CD14-positive monocyte (primary cell): ENCODE measurements around the gene CDK5RAP2. TPM values are rescaled to one million over a fixed set of nuclear protein-coding genes. Genes with fewer than 3 reads are reported as not detected.

ENCODE experiments used
- DNase-seq, 3 donors: peaks; one replicate each; pipeline ENCODE4 v3.0.0-alpha.2; 2011 to 2022
- H2AFZ ChIP-seq: 2 replicates; pipeline ENCODE4 v1.6.0; 2012; ENCODE audit warnings: mild to moderate bottlenecking, low read depth, low read length, inconsistent platforms; ENCODE audit not compliant: insufficient read depth, poor library complexity, severe bottlenecking
- H3K27ac ChIP-seq, 2 donors: 1 replicate in 1 of 2; 2 replicates in 1 of 2; pipeline ENCODE4 v1.5.1; 2012 to 2013; ENCODE audit warnings: low read length in 2 of 2, control low read depth in 1 of 2, inconsistent platforms in 1 of 2, low read depth in 1 of 2, mild to moderate bottlenecking in 1 of 2
- H3K27me3 ChIP-seq, 2 donors: one replicate each; pipeline versions ENCODE4 v1.6.0 to v1.6.1; 2011 to 2013; ENCODE audit warnings: low read length in 2 of 2; ENCODE audit not compliant: control insufficient read depth in 2 of 2, insufficient read depth in 2 of 2
- H3K36me3 ChIP-seq, 2 donors: replicated peaks in 1 of 2; 1 replicate in 1 of 2; 2 replicates in 1 of 2; pipeline versions ENCODE4 v1.5.1 to v1.6.1; 2012 to 2013; ENCODE audit warnings: low read length in 2 of 2, control low read depth in 1 of 2, inconsistent platforms in 1 of 2, mild to moderate bottlenecking in 1 of 2; ENCODE audit not compliant: insufficient read depth in 2 of 2, control insufficient read depth in 1 of 2
- H3K4me1 ChIP-seq, 2 donors: 1 replicate in 1 of 2; 2 replicates in 1 of 2; pipeline versions ENCODE4 v1.5.1 to v1.6.1; 2012 to 2013; ENCODE audit warnings: low read length in 2 of 2, control low read depth in 1 of 2, inconsistent platforms in 1 of 2, mild to moderate bottlenecking in 1 of 2, moderate library complexity in 1 of 2; ENCODE audit not compliant: insufficient read depth in 2 of 2, control insufficient read depth in 1 of 2
- H3K4me2 ChIP-seq: replicated peaks from 2 replicates; pipeline ENCODE3; 2012; ENCODE audit warnings: low read length, moderate library complexity, mild to moderate bottlenecking; ENCODE audit not compliant: poor library complexity, severe bottlenecking; ENCODE audit errors: extremely low read depth
- H3K4me3 ChIP-seq, 3 experiments: fragments of 200-600 bp in 1 of 3; sonication (generic) in 1 of 3; replicated peaks in 1 of 3; 1 replicate in 2 of 3; 2 replicates in 1 of 3; pipeline ENCODE4 v1.5.1; 2011 to 2013; ENCODE audit warnings: low read length in 3 of 3, mild to moderate bottlenecking in 3 of 3, control low read depth in 2 of 3, low read depth in 2 of 3, inconsistent platforms in 1 of 3, moderate library complexity in 1 of 3
- H3K79me2 ChIP-seq: 2 replicates; pipeline ENCODE4 v1.6.0; 2012; ENCODE audit warnings: mild to moderate bottlenecking, control low read depth, inconsistent platforms, low read length, moderate library complexity; ENCODE audit not compliant: insufficient read depth
- H3K9ac ChIP-seq: 2 replicates; pipeline ENCODE4 v1.6.0; 2017; ENCODE audit warnings: low read length, mild to moderate bottlenecking; ENCODE audit not compliant: insufficient read depth, poor library complexity, severe bottlenecking
- H3K9me3 ChIP-seq, 2 donors: replicated peaks in 1 of 2; 1 replicate in 1 of 2; 2 replicates in 1 of 2; pipeline versions ENCODE4 v1.5.1 to v1.6.1; 2012 to 2013; ENCODE audit warnings: low read length in 2 of 2, control low read depth in 1 of 2; ENCODE audit not compliant: control insufficient read depth in 1 of 2, insufficient read depth in 1 of 2
- H4K20me1 ChIP-seq: 2 replicates; pipeline ENCODE4 v1.6.0; 2012; ENCODE audit warnings: mild to moderate bottlenecking, low read length, control low read depth, moderate library complexity; ENCODE audit not compliant: insufficient read depth
- H3K27ac Mint-ChIP-seq, 7 donors: one replicate each; pipeline ENCODE4 v1.8.0; 2020; ENCODE audit warnings: mild to moderate bottlenecking in 7 of 7, mixed read lengths in 7 of 7, moderate library complexity in 6 of 7, inconsistent platforms in 2 of 7
- H3K27me3 Mint-ChIP-seq, 3 donors: one replicate each; pipeline ENCODE4 v1.8.0; 2021 to 2022; ENCODE audit warnings: low read depth in 3 of 3, mild to moderate bottlenecking in 3 of 3, mixed read lengths in 3 of 3, moderate library complexity in 3 of 3, inconsistent platforms in 1 of 3
- H3K36me3 Mint-ChIP-seq, 2 donors: one replicate each; pipeline ENCODE4 v1.8.0; 2020; ENCODE audit warnings: mixed read lengths in 2 of 2, inconsistent platforms in 1 of 2, mild to moderate bottlenecking in 1 of 2
- H3K4me1 Mint-ChIP-seq: one replicate; pipeline ENCODE4 v1.8.0; 2020; ENCODE audit warnings: mild to moderate bottlenecking, mixed read lengths
- H3K4me3 Mint-ChIP-seq, 2 donors: one replicate each; pipeline ENCODE4 v1.8.0; 2020; ENCODE audit warnings: mild to moderate bottlenecking in 2 of 2, mixed read lengths in 2 of 2, moderate library complexity in 1 of 2
- H3K9me3 Mint-ChIP-seq, 7 donors: one replicate each; pipeline ENCODE4 v1.8.0; 2020 to 2022; ENCODE audit warnings: mixed read lengths in 7 of 7, mild to moderate bottlenecking in 6 of 7, moderate library complexity in 6 of 7, inconsistent platforms in 2 of 7
- CTCF ChIP-seq: fragments of 200-600 bp; IDR thresholded peaks from one replicate; pipeline ENCODE4 v1.8.0; 2022; ENCODE audit warnings: antibody characterized with exemption, mild to moderate bottlenecking
- WGBS: methylation state at CpG from one replicate; pipeline ENCODE4 v1.1.5; 2013; ENCODE audit warnings: missing lambda C conversion rate; ENCODE audit not compliant: insufficient coverage; 5-methylcytosine and 5-hydroxymethylcytosine counted together
- intact Hi-C, 2 donors: fragments of 100-400 bp; cut with micrococcal nuclease; formaldehyde crosslinking; loops; one replicate each; pipeline versions ENCODE4 v1.15.0 to v1.15.1; 2023
- polyA plus RNA-seq, 3 donors: library from polyadenylated mRNA; depleted of rRNA in 1 of 3; unstranded in 2 of 3; stranded (reverse) in 1 of 3; fragments of 300-500 nt in 2 of 3; fragments of >200 nt in 1 of 3; fragmentation: Illumina TruSeq in 2 of 3; gene quantifications; 1 replicate in 2 of 3; 2 replicates in 1 of 3; pipeline ENCODE4 v1.2.3, GENCODE V29; 2012 to 2021

The CDK5RAP2 gene
- polyA plus RNA-seq, 3 donors = 2.0 to 13.7 (median 6.1) TPM

- Mint-ChIP-seq H3K27ac (peak overlapping the region in 1 of 7 donors; percentile 46), H3K4me1 (peaks cover 38% of the 10 kb centered on the region), H3K9me3 (no peaks in the 10 kb centered on the region), H3K27me3 (peaks cover 0 to 4% (median 0%) of the 10 kb centered on the region in 3 donors), H3K4me3 (no peak overlapping the region), H3K36me3 (peaks cover 22 to 57% of the 10 kb centered on the region in 2 donors)
- Histone ChIP-seq H3K27me3 (no peaks in the 10 kb centered on the region), H3K9ac (no peak overlapping the region), H3K4me3 (no peak overlapping the region), H3K36me3 (peaks cover 26 to 68% of the 10 kb centered on the region in 2 donors), H3K27ac (peak overlapping the region in 1 of 2 donors; percentile 33), H2AFZ (no peak overlapping the region), H3K9me3 (no peaks in the 10 kb centered on the region), H3K4me2 (no peak overlapping the region), H3K79me2 (peaks cover 99% of the 10 kb centered on the region), H4K20me1 (peaks cover 100% of the 10 kb centered on the region), H3K4me1 (peaks cover 8 to 25% of the 10 kb centered on the region in 2 donors)
- TF ChIP-seq CTCF = no peak
- intact Hi-C loops = no loop called here
- no peak for DNase-seq
- no CpG with 5 or more reads among the region's 1 CpG for WGBS
Observed at GRCh38 chr9:120626512-120626911, 46.5 kb upstream of the CDK5RAP2 start.

- Mint-ChIP-seq H3K4me1 (peaks cover 30% of the 10 kb centered on the region), H3K36me3 (peaks cover 32 to 64% of the 10 kb centered on the region in 2 donors), H3K9me3 (no peaks in the 10 kb centered on the region), H3K4me3 (no peak overlapping the region), H3K27ac (peak overlapping the region; percentile 63 to 83 (median 81)), H3K27me3 (no peaks in the 10 kb centered on the region)
- peaks cover 99% of the 10 kb centered on the region for H3K79me2 ChIP-seq
- H3K27ac ChIP-seq = peak overlapping the region in 1 of 2 donors; percentile 66
- DNase-seq = peak in 1 of 3 donors; percentile 17
- H3K9ac ChIP-seq = no peak overlapping the region
- H3K27me3 ChIP-seq = no peaks in the 10 kb centered on the region
- peaks cover 100% of the 10 kb centered on the region for H4K20me1 ChIP-seq
- peaks cover 4 to 14% of the 10 kb centered on the region in 2 donors for H3K4me1 ChIP-seq
- TF ChIP-seq CTCF = no peak
- peaks cover 39 to 80% of the 10 kb centered on the region in 2 donors for H3K36me3 ChIP-seq
- H3K4me2 ChIP-seq = no peak overlapping the region
- no peak overlapping the region for H3K4me3 ChIP-seq
- H2AFZ ChIP-seq = no peak overlapping the region
- WGBS = 83% methylated on average over 6 of the region's 6 CpGs
- intact Hi-C loops = no loop called here
- H3K9me3 ChIP-seq = no peaks in the 10 kb centered on the region
Observed at GRCh38 chr9:120625222-120625621, 45.3 kb upstream of the CDK5RAP2 start.
